Calu3 (cell line): ENCODE measurements around the gene SMIM15. TPM values are rescaled to one million over a fixed set of nuclear protein-coding genes. Genes with fewer than 3 reads are reported as not detected.
"Not testable (repeated sequence)": the region's sequence is repeated elsewhere in the genome, so short reads cannot be mapped to it uniquely, and the experiment has no call there.

ENCODE experiments used
- BruUV-seq: library from RNA; stranded (reverse); fragments of 400-500 nt; replicated peaks from 2 replicates; lab custom pipeline; 2021; lab: Mats Ljungman, UMichigan
- CTCF ChIA-PET: fragments of 300-600 bp; sonication (Branson Sonifier 250); formaldehyde crosslinking; loops from one replicate; lab custom pipeline; 2022; ENCODE audit warnings: antibody characterized with exemption; lab: Charles Lee
- DNase-seq: peaks from one replicate; pipeline ENCODE4 v3.0.0; 2022
- H3K27ac Mint-ChIP-seq: one replicate; pipeline ENCODE4 v1.8.0; 2022; ENCODE audit warnings: mixed read lengths; ENCODE audit not compliant: unreplicated experiment
- H3K27me3 Mint-ChIP-seq: one replicate; pipeline ENCODE4 v1.8.0; 2022; ENCODE audit warnings: mixed read lengths; ENCODE audit not compliant: unreplicated experiment
- H3K36me3 Mint-ChIP-seq: one replicate; pipeline ENCODE4 v1.8.0; 2022; ENCODE audit warnings: mild to moderate bottlenecking, moderate library complexity, mixed read lengths; ENCODE audit not compliant: insufficient read depth, unreplicated experiment
- H3K4me1 Mint-ChIP-seq: one replicate; pipeline ENCODE4 v1.8.0; 2022; ENCODE audit warnings: mild to moderate bottlenecking, low read depth, mixed read lengths; ENCODE audit not compliant: unreplicated experiment
- H3K4me3 Mint-ChIP-seq: one replicate; pipeline ENCODE4 v1.8.0; 2022; ENCODE audit warnings: mild to moderate bottlenecking, low read depth, moderate library complexity, mixed read lengths; ENCODE audit not compliant: unreplicated experiment
- H3K9me3 Mint-ChIP-seq: one replicate; pipeline ENCODE4 v1.8.0; 2022; ENCODE audit warnings: low read depth, mixed read lengths; ENCODE audit not compliant: unreplicated experiment
- intact Hi-C: fragments of 100-400 bp; cut with micrococcal nuclease; formaldehyde crosslinking; loops from one replicate; pipeline ENCODE4 v1.10.0; 2022; ENCODE audit not compliant: unreplicated experiment
- total RNA-seq: library from RNA; stranded (reverse); gene quantifications from 2 replicates; pipeline ENCODE4 v1.2.3, GENCODE V29; 2022
- TF ChIP-seq, protein P1 (sequence below): fragments of 200-600 bp; IDR thresholded peaks from one replicate; pipeline ENCODE4 v1.8.0; 2022; ENCODE audit warnings: antibody characterized with exemption; ENCODE audit not compliant: unreplicated experiment

The SMIM15 gene
- total RNA-seq, 1 experiment from 2014 or later, result 89.6 TPM

GRCh38 chr5:61200582-61201155 lies 38.4 kb upstream of the SMIM15 start:
- CTCF ChIA-PET, result no interaction called here
- no TSS peak for BruUV-seq
- H3K27me3 Mint-ChIP-seq, result no peaks in the 10 kb centered on the region
- TF ChIP-seq, protein P1, sequence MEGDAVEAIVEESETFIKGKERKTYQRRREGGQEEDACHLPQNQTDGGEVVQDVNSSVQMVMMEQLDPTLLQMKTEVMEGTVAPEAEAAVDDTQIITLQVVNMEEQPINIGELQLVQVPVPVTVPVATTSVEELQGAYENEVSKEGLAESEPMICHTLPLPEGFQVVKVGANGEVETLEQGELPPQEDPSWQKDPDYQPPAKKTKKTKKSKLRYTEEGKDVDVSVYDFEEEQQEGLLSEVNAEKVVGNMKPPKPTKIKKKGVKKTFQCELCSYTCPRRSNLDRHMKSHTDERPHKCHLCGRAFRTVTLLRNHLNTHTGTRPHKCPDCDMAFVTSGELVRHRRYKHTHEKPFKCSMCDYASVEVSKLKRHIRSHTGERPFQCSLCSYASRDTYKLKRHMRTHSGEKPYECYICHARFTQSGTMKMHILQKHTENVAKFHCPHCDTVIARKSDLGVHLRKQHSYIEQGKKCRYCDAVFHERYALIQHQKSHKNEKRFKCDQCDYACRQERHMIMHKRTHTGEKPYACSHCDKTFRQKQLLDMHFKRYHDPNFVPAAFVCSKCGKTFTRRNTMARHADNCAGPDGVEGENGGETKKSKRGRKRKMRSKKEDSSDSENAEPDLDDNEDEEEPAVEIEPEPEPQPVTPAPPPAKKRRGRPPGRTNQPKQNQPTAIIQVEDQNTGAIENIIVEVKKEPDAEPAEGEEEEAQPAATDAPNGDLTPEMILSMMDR, result no peak
- no peaks in the 10 kb centered on the region for H3K4me1 Mint-ChIP-seq
- no peaks in the 10 kb centered on the region for H3K36me3 Mint-ChIP-seq
- DNase-seq, result no peak
- intact Hi-C loops, result no loop called here
- H3K27ac Mint-ChIP-seq, result no peak overlapping the region
- H3K4me3 Mint-ChIP-seq, result no peak overlapping the region
- H3K9me3 Mint-ChIP-seq, result peaks cover 11% of the 10 kb centered on the region

DNA sequence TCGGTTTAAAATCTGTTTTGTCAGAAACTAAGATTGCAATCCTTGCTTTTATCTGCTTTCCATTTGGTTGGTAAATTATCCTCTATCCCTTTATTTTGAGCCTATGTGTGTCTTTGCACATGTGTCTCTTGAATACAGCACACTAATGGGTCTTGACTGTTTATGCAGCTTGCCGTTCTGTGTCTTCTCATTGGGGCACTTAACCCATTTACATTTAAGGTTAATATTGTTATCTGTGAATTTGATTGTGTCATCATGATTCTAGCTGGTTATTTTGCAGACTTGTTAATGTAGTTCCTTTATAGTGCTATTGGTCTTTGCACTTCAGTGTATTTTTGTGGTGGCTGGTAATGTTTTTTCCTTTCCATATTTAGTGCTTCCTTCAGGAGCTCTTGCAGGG lies 36.3 kb upstream of the SMIM15 start:
- Mint-ChIP-seq H3K4me1 (no peaks in the 10 kb centered on the region), H3K36me3 (no peaks in the 10 kb centered on the region), H3K9me3 (peaks cover 6% of the 10 kb centered on the region), H3K27ac (no peak overlapping the region), H3K4me3 (no peak overlapping the region), H3K27me3 (no peaks in the 10 kb centered on the region)
- no TSS peak for BruUV-seq
- CTCF ChIA-PET, result no interaction called here
- TF ChIP-seq, protein P1, result no peak
- DNase-seq, result no peak
- intact Hi-C loops, result no loop called here

DNA sequence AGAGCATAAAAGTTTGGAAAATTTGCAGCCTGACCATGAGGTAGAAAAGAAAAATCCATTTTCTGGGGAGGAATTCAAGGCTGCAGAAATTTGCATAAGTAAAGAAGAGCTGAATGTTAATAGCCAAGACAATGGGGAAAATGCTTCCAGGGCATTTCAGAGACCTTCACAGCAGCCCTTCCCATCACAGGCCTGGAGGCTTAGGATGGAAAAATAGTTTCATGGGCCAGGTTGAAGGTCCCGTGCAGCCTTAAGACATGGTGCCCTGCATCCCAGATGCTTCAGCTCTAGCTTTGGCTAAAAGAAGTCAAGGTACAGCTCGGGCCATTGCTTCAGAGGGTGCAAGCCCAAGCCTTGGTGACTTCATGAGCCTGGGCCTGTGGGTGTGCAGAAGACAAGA lies 25.6 kb upstream of the SMIM15 start:
- intact Hi-C loops, CTCF ChIA-PET: not testable (repeated sequence)

DNA sequence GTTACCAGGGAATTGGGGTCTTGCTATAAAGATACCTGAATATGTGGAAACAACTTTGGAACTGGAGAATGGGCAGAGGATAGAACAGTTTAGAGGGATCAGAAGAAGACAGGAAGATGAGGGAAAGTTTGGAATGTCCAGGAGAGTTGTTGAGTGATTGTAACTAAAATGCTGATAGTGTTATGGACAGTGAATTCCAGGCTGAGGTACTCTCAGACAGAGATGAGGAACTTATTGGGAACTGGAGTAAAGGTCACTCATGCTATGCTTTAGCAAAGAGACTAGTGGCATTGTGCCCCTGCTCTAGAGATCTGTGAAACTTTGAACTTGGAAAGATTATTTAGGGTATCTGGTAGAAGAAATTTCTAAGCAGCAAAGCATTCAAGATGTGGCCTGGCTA lies 25.1 kb upstream of the SMIM15 start:
- intact Hi-C loops, H3K27ac Mint-ChIP-seq: not testable (repeated sequence)

More for the DNA sequence above, 25.6 kb upstream of the SMIM15 start:
- not testable (repeated sequence) for H3K9me3 Mint-ChIP-seq, H3K4me3 Mint-ChIP-seq, BruUV-seq, DNase-seq, H3K4me1 Mint-ChIP-seq, H3K27me3 Mint-ChIP-seq, H3K36me3 Mint-ChIP-seq, H3K27ac Mint-ChIP-seq

DNA sequence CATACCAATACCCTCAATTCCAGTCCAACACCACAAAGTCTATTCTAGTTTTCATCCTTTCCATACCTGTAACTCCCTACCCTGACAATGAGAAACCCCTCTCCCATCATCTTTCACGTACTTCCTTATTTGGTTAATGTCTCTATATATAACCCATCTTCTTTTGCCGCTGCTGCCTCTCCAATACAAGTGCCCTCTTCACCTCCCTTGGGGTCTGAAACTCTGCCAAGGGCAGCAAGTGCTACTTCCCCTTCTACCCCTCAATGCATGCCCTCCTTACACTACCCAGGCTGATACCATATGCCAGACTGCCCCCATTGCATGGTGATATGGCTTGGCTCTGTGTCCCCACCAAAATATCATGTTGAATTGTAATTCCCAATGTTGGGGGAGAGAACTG lies 24.4 kb upstream of the SMIM15 start:
- CTCF ChIA-PET, result no interaction called here
- no peak for DNase-seq
- H3K27ac Mint-ChIP-seq, result no peak overlapping the region
- no TSS peak for BruUV-seq
- no peak overlapping the region for H3K4me3 Mint-ChIP-seq
- H3K4me1 Mint-ChIP-seq, result no peaks in the 10 kb centered on the region
- H3K36me3 Mint-ChIP-seq, result no peaks in the 10 kb centered on the region
- TF ChIP-seq, protein P1, result no peak
- H3K27me3 Mint-ChIP-seq, result no peaks in the 10 kb centered on the region
- H3K9me3 Mint-ChIP-seq, result no peaks in the 10 kb centered on the region
- intact Hi-C loops, result no loop called here

More for the DNA sequence above, 25.1 kb upstream of the SMIM15 start:
- H3K27me3 Mint-ChIP-seq, H3K36me3 Mint-ChIP-seq, DNase-seq, BruUV-seq, H3K9me3 Mint-ChIP-seq, H3K4me1 Mint-ChIP-seq, H3K4me3 Mint-ChIP-seq, CTCF ChIA-PET: not testable (repeated sequence)
